Left renal pelvis (tissue), 4 donors: ENCODE data around the gene TM9SF2. TPM values are rescaled to one million over a fixed set of nuclear protein-coding genes. Genes with fewer than 3 reads are reported as not detected.

ENCODE experiments used
- DNase-seq, 4 donors: peaks; one replicate each; pipeline ENCODE4 v3.0.0-alpha.2; 2013; ENCODE audit warnings: low read depth in 4 of 4, low spot score in 3 of 4
- polyA plus RNA-seq, 4 donors: library from polyadenylated mRNA; unstranded; fragments of 120-200 nt; gene quantifications; one replicate each; pipeline ENCODE4 v1.2.1, GENCODE V29; 2013; ENCODE audit not compliant: insufficient read length in 4 of 4

Gene TM9SF2
- polyA plus RNA-seq, 4 donors = 157 to 246 (median 208) TPM

GRCh38 chr13:99575376-99576120, 74.3 kb downstream of the TM9SF2 start:
- DNase-seq = no peak

- DNase-seq = no peak
These were observed 77.0 kb downstream of the TM9SF2 start for GRCh38 chr13:99577934-99578917.

GRCh38 chr13:99580500-99581268, 79.4 kb downstream of the TM9SF2 start:
- DNase-seq = no peak

- no peak for DNase-seq
These were observed 81.2 kb downstream of the TM9SF2 start for GRCh38 chr13:99582511-99582910.

- no peak for DNase-seq
These were observed 84.3 kb downstream of the TM9SF2 start for GRCh38 chr13:99585609-99586008.

- DNase-seq = no peak
These were observed 85.7 kb downstream of the TM9SF2 start for GRCh38 chr13:99587021-99587420.

- no peak for DNase-seq
These were observed 86.8 kb downstream of the TM9SF2 start for GRCh38 chr13:99587893-99588606.

GRCh38 chr13:99589575-99589974, 88.3 kb downstream of the TM9SF2 start:
- no peak for DNase-seq

GRCh38 chr13:99590519-99591011, 89.3 kb downstream of the TM9SF2 start:
- peak in 2 of 4 donors; percentile 40 to 49 for DNase-seq

GRCh38 chr13:99596180-99596579, 94.9 kb downstream of the TM9SF2 start:
- DNase-seq = no peak

GRCh38 chr13:99600318-99600717, 99.0 kb downstream of the TM9SF2 start:
- no peak for DNase-seq

GRCh38 chr13:99601535-99601934, 100.3 kb downstream of the TM9SF2 start:
- no peak for DNase-seq

GRCh38 chr13:99604636-99605035, 103.4 kb downstream of the TM9SF2 start:
- no peak for DNase-seq

GRCh38 chr13:99605420-99606323, 104.4 kb downstream of the TM9SF2 start:
- DNase-seq = peak in 3 of 4 donors; percentile 39 to 56 (median 49)

GRCh38 chr13:99606324-99607066, 105.2 kb downstream of the TM9SF2 start, which contains the start of gene CLYBL:
CLYBL (plus strand) TSS chr13:99606690.
- peak; percentile 58 to 74 (median 62) for DNase-seq

- no peak for DNase-seq
These were observed 107.1 kb downstream of the TM9SF2 start for GRCh38 chr13:99608345-99608744.

- no peak for DNase-seq
These were observed 109.5 kb downstream of the TM9SF2 start for GRCh38 chr13:99610702-99611289.
